Hepatic stellate cell (primary cell): ENCODE measurements around the gene CCDC149.

Experiments used
- DNase-seq: peaks from one replicate; pipeline ENCODE4 v3.0.0; 2011; ENCODE audit warnings: low spot score

The CCDC149 gene

DNA sequence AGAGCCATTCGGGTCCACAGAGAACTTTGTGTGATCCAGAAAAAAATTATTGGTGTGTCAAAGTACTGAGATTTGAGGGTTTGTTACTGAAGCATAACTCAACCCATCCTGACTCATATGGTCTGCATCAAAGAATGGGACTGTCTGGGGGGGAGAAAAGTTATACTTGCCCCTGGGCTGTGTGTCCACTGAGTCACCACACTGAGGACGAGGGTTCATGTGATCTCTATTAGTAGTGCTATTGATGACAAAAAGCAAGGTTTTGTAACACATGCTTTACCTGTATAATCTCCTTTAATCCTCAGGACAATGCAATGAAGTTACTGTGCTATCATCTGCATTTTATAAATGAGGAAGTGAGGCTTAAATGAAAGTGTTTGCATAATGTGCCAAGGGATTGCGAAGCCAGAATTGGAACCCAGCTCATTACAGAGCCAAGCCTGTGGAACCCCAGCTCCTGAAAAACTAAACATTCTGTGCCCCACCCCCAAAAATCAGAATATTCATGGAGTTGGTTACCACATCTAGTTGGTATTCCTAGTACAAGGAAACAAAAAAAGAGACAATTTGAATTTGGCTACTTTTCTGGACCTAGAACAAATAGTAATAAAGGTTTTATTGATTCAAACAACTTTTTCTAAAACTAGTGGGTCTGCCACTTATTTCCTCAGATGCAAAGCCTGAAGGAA, 31.2 kb downstream of the CCDC149 start:
- no peak for DNase-seq

- DNase-seq = no peak
These were observed 32.7 kb downstream of the CCDC149 start for GRCh38 chr4:24880186-24880585.

- no peak for DNase-seq
These were observed 34.2 kb downstream of the CCDC149 start for GRCh38 chr4:24878636-24879016.

DNA sequence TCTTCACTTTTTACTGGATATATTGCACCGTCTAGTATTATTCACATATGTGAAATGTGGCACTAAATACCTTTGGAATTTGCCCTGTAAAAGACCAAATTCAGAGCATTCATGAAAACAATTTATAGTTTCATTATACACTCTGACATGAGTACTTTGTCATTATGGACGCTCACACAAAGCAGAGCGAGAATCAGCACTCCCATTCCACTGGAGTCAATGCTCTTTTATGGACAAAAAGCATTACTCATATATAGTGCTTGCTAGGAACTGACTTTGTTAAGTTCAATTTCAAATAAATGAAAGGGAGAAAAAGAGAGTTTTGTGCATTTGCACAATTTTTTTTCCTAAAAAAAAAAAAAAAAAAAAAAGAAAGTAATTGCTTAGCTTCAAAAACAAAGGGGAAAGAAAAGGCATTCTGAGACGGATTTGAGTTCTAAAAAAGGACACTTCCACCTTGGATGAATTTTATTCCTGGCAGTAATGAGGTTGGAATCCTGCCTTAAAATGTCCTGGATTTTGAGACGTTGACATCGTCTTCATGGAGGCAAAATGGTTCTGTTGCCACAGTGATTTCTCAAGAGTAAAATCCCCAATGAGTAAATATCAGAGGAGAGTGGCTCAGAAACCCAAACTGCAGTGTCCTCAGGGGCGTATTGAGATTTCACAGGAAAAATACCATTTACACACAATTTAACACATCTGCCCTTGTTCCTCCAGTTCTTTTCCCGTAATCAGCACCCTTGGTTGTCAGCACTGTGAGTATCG, 34.8 kb downstream of the CCDC149 start:
- no peak for DNase-seq

DNA sequence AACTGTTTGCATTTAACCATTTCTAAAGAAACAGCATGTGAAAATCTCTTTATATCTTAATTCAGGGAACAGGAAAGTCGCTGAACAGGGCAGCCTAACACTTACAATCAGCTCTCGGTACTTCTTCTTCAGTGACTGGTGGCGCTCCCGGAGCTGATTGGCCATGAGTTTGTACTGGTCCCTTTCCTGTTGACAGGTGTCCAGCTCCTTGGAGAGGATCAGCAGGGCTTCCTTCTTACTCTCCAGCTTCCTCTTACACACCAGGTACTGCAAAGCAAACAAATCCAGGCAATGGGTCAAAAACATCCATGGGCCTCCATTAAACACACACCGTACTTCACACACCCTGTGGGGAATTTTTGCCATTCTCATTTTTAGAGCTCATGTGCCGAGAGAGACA, 36.4 kb downstream of the CCDC149 start:
- DNase-seq = no peak

DNA sequence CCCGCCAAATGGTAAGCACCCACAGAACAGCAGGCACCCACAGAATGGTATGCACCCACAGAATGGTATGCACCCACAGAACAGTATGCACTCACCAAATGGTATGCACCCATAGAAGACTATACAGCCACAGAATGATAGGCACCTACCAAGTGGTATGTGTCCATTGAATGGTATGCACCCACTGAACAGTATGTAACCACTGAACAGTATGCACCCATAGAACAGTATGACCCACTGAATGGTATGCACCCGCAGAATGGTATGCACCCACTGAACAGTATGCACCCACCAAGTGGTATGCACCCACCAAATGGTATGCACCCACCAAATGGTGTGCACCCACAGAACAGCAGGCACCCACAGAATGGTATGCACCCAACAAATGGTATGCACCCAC, 40.1 kb downstream of the CCDC149 start:
- no peak for DNase-seq

DNA sequence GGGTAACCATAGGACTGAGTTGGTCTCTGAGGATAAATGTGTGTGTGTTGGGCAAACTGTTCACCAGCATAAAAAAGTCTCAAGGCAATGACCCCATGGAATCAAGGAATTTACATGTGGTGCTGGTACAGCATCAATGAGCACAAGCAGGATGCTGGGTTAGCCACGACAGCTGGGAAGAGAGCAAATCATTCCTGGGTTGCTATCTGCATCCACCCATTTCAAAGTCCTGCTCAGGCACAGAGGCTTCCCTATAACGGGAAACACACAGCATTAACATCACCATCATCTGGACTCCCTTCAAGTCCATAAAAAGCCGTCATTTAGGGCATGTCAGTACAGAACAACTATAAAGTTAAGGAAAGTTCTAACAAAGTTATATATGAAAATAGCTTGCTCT, 41.6 kb downstream of the CCDC149 start:
- DNase-seq = no peak

- no peak for DNase-seq
These were observed 45.0 kb downstream of the CCDC149 start for GRCh38 chr4:24867766-24868296.

DNA sequence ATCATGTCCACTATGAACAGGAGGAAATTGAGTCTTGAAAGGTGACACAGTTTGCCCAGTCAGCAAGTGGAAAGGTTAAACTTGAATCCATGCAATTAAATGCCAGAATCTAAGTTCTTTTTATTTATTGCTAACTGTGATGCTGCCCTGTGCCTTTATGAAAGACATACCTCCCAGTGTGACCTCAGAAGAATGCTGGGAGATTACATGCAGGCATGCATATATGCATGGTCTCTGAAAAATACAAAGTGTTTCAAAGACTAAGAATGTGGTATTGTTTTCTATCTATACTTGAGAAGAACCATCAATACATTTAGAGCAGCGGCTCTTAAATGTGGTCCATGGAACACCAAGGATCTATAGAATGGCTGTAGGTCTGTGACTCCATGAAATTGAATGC, 45.6 kb downstream of the CCDC149 start:
- DNase-seq = no peak

GRCh38 chr4:24865401-24865800, 47.4 kb downstream of the CCDC149 start:
- no peak for DNase-seq

- DNase-seq = no peak
These were observed 49.0 kb downstream of the CCDC149 start for GRCh38 chr4:24863799-24864198.

DNA sequence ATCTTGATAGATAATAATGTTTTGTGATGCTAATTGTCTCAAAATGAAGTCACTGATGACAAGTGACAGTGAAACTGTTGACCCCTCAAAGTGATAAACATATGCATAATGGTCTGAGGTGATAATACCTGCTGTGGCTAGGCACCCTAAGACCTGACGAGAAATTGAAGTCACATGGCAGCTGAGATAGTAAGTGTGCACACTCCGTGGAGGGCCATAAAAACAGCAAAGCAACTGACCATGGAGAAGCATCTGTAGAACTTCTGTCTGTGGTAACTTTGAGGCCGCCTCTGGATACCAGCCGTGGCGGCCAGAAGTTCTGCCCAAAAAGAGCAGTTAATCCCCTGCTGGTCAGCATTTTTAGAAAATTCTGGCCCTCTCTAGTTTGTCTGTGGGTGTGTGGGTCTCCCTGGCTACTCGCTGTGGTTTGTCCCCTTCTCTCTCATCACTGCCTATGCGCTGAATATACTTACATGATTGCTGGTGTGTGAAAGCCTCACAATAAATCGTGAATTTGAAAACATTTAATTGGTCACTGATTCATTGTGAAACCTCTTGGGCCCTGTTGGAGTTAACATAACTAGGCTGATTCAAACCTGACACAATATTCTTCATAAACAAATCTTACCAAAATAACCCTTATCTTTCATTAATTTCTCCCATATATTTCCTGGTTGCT, 50.6 kb downstream of the CCDC149 start:
- DNase-seq = no peak

DNA sequence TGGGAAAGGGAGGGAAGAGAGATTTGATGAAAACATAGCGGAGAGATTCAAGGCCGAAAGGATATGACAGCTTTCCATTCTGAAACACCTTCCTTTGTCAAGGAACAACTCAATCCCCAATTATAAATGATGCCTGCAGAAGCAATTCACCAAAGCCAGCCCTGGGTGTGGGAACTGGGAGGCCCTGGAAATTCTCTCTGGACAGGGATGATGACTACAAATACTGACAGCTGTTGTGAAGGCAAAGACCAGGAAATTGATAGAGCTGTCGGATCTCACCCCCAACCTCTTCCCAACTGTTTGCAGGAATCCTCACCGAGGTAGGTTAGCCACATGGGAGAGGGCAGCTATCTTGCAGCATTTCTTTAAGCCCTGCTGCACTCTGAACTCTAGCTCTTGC, 54.3 kb downstream of the CCDC149 start:
- DNase-seq = no peak

GRCh38 chr4:24858026-24858425, 54.8 kb downstream of the CCDC149 start:
- peak; percentile 53 for DNase-seq

- DNase-seq = peak; percentile 67
These were observed 56.3 kb downstream of the CCDC149 start for GRCh38 chr4:24856586-24856985.

DNA sequence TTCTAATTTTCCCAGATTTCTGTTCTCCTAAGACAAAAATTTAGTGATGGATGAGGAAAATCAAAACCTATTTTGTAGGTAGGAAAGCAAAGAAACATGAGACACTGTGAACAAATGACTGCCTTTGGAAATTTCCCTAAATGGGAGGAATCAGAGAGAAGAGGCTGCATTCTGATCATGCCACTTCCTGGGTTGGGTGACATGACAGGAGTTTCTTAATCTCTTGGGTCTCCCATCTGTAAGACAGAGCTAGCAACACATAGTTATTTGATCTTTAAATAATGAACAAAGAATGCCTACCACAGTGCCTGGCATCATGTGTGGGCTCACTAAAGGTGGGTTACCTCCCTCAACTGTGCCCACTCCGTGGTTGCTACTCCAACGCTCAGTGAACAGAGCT, 57.1 kb downstream of the CCDC149 start:
- DNase-seq = no peak

GRCh38 chr4:24853142-24853541, 59.7 kb downstream of the CCDC149 start:
- DNase-seq = no peak

GRCh38 chr4:24850674-24851073, 62.2 kb downstream of the CCDC149 start:
- peak; percentile 76 for DNase-seq

DNA sequence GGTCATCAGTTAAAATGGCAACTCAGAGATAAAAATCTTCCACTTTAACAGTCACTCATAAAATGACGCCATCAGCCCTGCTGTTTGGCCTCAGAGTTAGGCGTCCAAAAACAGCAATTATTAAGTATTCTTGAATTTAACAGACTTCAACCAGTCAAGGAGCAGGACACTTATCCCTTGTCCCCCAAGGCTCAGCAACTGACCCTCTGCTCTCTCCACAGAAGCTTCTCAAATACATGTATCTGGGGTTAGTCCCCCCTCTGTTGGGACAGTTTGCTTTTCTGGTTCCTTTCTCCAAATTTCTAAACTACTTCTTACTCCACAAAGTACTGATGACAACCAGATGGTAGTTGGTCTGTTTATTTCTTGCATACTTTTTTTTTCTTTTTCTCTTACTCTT, 63.1 kb downstream of the CCDC149 start:
- no peak for DNase-seq

DNA sequence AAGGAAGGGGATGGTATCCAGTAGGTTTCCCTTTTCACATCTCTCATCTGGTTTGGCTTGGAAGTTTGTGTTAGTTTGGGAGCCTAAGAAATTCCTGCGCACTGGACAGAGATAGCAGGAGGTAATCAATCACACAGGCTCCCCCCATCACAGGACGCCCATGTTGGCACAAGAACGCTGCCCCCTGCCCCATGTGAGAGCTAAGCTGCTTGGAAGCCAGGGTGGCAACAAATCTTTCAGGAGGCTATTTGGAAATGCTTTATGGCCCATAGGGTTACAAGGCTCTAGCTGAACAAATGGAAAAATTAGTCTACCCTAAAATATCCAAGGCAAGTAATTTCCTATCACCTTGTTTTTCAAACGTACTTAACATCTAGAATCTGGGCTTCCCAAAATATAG, 63.5 kb downstream of the CCDC149 start:
- no peak for DNase-seq

DNA sequence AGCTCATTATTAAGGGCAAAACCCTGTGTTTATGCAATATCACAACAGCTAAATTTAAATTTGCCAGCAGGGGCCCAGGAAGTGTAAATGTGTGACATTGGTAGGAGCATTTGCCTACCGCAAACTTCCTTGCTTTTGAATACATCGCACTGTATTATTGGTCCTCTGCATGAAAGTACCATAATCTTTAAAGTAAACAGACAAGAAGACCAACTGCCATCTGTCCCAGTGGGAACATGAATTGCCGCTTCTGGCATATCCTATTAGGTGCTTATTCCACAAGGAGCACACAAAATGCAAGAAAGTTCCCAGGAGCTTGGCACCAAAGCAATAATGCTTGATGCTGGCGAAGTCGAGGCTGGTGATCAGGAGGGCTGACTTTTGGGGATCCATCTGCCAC, 66.1 kb downstream of the CCDC149 start:
- no peak for DNase-seq

DNA sequence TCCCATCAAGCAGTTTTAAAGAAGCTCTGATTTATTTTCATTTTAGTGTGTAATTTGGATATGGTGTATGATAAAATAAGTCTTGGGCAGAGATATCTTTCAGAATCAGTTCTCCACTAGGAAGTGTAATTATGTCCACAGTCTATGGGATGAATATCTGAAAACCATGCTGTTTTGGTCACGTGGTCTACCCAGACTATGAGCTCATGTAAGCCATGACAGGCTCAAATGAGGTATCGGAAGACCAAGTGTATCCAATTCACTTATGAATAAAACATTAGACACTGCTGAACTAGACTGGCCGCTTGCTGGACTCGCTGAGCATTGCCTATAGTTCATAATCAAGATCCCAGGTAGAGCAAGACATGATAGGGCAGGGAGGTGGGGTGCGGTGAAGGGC, 66.9 kb downstream of the CCDC149 start:
- DNase-seq = no peak

DNA sequence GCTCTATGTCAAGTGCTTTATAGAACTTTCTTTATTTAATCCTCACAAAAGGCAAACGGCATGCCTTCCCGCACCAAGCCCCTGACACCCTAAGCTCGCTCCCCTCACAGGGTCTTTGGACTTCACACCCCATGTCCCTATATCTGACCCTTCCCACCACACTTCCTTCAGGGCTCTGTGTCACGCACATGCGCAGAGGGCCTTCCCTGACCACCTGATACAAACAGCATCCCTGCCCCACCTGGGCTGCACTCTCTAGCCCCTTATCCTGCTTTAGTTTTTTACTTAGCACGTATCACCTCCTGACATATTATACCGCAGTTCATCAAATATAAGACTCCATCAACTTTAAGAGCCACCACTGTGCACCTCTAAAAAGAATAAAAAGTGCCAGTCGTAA, 67.7 kb downstream of the CCDC149 start:
- DNase-seq = no peak
